Activated CD4-positive, alpha-beta T cell treated with anti-CD3 and anti-CD28 coated beads, Interleukin-2, Interleukin-4, amounts not matched to agents 100 ng/mL and 50 ng/mL, durations not matched to agents 16 hours and 8 hours (primary cell): Measurements from ENCODE around the gene GMDS.
"Not testable (repeated sequence)": the region's sequence is repeated elsewhere in the genome, so short reads cannot be mapped to it uniquely, and the experiment has no call there.

ENCODE experiments used
- DNase-seq: peaks from one replicate; pipeline ENCODE4 v3.0.0-alpha.2; 2020; ENCODE audit warnings: low spot score

Gene GMDS

DNA sequence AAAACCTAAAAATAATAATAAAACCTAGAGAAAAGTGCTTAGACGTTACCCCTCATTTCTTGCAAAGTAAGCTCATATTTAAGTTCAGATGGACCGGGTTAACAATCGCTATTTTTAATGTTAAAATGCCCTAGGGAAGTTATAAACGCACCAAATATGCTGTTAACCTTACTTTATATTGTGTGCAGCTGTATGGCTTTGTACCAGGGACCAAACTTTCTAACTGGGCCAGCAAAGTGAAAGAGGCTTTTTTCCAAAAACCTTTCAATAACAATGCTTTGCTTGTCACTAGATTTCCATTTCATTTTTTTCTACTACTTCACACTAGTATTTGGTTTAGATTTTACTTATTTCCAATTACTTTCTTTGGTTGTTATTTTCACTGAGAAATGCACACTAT lies 387.2 kb downstream of the GMDS start:
- no peak for DNase-seq

DNA sequence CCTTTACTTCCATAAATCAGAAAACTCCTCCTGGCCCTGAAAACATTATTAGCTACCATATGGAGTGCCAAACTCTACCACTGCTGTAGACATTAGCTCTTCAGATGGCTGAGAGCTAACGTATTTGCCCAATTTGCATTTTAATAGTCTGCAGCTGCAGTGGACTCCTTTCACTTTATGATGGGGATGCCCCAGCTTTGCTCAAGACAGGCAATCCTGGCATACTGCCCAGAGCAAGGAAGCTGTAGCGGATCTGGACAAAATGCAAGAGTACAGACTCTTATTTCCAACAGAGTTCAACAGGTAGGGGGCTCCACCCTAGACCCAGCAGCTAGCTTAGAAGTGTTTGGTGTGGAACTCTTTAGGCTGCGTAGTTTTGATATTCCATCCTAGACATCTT lies 389.0 kb downstream of the GMDS start:
- no peak for DNase-seq

DNA sequence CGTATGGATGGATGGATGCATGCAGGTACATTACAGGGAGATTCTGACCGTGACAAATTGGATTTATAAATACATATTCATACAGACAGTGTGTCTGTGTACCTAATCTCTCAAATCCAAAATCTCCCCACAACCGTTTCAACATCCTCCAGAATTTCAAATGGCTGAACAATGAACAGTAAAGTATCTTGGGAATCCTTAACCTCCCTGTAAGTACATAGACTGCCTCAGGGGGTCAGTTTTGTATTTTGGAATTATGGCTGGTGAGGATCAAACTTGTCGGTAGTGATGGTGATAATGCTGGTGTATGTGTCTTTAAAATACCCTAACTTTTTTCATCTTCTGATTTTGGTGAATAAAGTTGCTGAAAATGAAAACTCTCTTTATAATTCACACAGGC lies 389.5 kb downstream of the GMDS start:
- DNase-seq, result no peak

DNA sequence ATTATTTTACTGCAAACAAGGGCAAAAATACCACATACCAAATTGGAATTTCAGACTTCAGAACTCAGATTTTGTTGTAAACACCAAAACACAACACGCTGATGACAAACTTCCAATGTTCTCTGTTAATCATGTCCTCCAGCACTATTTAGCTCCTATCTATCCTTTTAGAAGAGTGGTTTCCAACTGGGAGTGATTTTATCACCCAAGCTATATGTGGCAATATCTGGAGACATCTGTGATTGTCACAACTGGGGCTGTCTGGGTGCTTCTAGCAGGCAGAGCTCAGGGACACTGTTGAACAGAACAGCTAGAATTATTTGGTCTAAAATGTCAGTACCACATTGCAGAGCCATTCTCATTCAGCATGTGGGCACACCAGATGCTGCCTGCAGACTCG lies 391.1 kb downstream of the GMDS start:
- DNase-seq, result no peak

DNA sequence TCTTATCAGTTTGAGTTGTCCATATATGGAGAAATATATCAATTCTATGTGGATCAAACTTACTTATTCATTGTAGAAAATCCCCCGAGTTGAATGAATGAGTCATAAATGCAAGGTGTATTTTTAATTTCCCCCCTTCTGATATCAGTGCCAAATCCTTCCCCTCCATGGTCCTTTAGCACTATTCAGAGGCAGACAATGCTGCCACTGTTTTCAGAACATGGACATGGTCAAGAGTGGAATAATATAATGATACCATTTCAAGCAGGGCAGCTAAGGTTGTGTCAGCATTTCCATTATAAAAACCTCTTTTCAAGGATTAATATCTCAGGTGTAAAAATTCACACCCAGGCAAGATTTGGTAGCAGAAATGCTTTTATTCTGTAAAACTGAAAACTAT lies 391.6 kb downstream of the GMDS start:
- DNase-seq, result no peak

DNA sequence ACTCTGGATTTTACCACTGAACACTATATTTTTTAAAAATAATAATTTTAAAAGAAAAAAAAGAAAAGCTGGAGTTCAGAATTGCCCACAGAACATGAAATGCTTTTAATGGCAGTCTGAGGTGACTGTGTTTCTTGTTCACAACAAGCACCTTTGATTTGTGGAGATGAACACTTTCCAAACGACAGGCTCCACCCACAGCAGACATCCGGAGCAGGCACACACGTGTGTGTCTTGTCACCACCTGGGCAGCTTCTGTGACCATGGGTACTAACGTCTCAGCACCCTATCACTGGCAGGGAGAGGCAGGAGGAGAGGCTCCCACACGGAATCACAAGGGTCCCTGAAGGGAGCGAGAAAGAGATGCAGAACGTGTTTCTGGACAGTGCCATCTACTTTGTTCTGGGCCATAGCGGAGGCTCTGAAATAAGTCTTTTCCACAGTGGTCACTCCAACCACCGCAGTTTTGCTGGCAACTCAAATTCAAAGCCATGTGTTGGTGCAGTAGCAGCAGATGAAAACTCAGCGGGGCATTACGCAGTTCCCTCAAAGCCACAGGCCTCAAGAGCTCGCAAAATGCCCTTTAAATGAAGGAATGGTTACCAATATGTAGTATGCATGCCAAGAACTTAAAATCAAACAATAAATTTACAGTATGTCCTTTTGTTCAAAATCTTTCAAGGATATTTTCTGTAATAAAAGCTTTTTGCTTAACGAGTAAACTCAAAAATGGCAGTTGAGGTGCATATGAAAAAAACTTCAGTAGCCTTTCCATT lies 393.5 kb downstream of the GMDS start:
- DNase-seq, result no peak

GRCh38 chr6:1850840-1851157 lies 394.6 kb downstream of the GMDS start:
- DNase-seq, result no peak

GRCh38 chr6:1850121-1850839 lies 395.1 kb downstream of the GMDS start:
- no peak for DNase-seq

DNA sequence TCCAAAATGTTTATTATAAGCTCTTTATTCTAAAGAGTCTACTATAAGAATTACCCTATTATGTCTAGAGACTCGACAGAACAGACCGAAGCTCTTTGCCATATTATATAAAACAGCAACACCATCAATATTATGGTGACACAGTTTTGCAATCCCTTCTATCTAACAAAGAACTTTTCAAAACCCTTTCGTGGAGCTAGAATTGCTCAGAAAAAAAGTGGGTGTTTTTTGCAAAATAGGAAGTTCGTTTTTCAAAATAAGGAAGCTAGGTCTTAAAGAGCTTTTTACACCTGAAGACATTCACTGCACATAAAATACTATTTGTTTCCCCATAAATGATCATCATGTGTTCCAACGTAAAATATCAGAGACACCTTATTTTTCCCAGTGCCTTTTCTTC lies 395.7 kb downstream of the GMDS start:
- no peak for DNase-seq

GRCh38 chr6:1848752-1849151 lies 396.7 kb downstream of the GMDS start:
- DNase-seq, result no peak

DNA sequence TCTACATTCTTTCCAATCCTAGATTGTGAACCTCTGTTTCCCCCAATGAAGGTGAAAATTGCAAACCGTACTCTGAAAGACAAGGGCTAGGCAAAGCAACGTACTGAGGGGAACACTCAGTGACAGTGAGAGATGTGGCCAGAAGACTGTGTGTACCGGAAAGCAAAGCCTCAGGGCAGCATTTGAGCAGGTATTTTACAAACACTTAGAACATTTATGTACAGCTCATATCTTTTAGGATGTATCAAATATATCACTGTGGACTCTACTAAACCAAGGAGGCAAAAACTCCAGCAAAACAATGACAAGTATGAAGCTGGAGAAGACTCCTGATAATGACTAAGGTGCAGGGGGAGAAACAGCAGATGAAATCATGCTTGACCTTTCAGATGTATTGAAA lies 398.8 kb downstream of the GMDS start:
- no peak for DNase-seq

DNA sequence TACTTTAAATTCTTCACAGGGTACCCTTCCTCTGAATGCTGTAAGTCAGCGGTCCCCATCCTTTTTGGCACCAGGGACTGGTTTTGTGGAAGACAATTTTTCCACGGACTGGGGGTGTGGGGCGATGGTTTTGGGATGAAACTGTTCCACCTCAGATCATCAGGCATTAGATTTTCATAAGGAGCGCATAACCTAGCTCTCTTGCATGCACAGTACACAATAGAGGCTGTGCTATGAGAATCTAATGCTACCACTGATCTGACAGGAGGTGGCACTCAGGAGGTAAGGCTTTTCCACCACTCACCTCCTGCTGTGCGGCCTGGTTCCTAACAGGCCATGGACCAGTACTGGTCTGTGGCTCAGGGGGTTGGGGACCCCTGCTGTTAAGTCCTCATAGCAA lies 399.9 kb downstream of the GMDS start:
- DNase-seq, result not testable (repeated sequence)

DNA sequence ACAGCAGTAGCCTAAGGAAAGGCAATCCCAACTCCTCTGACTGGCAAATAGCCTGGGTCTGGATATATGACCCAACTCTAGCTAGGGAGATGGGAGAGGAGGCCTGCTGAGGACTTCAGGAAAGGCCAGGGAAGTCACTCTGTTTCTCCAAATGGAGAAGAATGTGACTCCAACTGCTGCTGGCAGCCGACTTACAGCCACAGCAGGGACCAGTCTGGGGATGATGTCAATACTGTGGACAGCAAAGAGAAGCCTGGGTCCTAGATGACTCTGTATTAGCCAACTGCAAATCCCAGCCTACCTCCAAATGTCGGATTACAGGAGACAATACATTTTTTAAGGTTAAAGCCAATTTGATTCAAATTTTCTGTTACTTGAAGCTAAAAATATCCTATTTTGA lies 403.1 kb downstream of the GMDS start:
- DNase-seq, result no peak

DNA sequence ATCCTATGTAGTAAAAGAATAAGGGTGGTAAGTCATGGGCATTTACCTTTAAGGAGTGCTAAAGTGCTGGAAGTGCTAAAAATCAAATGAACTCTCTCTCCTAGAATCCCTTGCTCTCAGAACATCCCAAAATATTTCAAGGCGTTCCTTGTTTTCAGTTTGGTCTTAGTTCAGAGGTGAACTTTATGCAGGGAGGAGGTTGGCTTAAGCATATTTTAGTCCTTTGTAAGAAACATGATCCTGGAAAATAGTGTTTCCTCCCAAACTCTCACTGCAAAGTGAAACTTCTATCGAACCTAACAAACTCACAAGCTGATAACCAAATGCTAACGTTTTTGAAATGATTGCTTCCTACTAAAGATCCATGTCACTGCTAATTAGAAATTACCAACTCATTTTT lies 404.3 kb downstream of the GMDS start:
- no peak for DNase-seq

DNA sequence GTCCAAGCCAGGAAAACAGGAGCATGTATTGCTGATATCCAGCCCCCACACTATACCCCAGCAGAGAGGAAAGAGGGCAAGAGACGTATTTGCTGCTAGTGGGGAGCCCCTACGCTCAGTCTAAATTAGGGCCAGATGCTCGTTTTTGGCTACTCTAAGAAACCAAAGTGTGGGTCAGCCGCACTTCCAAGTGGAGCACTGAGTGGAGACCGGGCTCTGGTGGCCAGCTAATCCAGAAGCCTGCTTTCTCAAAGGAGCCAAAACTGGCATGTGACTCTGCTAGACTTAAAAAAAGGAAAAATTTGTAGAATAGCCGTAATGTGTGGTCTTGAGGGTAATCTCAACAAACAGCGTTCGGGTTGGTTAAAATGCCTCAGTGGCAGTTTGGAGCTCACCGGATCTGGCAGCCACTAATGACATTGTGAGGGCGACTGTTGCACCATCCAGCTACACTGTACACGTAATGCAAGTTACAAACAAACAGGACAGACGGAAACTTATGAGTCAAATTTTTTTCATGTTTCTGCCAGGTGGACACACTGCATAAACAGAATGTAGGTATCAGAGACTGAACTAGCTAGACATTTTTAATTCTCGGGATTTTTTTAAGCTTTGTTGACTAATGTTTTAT lies 404.8 kb downstream of the GMDS start:
- DNase-seq, result no peak

GRCh38 chr6:1839361-1839760 lies 406.0 kb downstream of the GMDS start:
- DNase-seq, result no peak

DNA sequence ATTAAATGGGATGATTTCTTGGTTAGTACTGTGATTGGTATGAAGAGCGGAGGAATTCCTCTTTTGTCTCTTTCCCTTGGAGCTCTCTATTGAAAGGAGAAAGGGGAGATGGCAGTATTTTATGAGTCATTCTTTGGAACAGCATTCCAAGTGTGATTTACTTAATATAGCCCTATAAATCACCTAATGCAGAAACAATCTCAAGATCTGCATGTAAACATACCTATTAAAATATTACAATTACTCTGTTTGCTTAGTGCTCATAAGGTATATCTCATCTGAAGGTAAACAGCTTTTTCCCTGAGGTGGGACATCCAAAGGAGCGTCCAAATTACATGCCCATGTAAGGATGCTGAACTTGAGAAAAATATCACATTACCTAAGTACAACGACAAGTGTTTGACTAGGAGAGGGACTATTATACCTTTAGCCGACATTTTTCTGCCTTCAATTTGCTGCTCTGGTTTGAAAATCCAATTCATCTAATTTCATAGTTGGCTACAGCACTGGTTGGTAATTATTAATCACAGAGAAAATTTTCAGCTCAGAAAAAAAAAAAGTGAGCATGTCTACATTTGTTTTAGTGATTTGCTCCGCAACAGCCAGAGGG lies 406.7 kb downstream of the GMDS start:
- DNase-seq, result no peak

DNA sequence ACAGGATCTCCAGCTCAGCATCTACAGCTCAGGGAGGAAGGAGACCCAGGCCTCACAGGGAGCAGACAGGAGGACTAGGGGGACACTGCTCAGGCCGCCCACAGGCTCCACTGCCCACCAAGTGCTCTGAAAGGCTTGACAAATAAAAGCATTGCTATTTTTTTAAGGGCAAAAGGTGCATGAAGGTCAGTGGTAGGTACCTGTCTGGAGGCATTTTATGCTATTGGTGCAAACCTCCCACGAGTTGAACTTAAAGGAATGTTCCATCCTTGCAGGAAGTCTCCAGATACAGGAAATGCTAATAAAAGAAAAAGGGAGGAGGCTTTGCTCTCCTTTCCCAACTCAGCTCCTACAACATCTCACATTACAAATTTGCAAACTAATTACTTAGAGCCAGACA lies 407.6 kb downstream of the GMDS start:
- DNase-seq, result no peak

GRCh38 chr6:1836690-1837089 lies 408.7 kb downstream of the GMDS start:
- no peak for DNase-seq

DNA sequence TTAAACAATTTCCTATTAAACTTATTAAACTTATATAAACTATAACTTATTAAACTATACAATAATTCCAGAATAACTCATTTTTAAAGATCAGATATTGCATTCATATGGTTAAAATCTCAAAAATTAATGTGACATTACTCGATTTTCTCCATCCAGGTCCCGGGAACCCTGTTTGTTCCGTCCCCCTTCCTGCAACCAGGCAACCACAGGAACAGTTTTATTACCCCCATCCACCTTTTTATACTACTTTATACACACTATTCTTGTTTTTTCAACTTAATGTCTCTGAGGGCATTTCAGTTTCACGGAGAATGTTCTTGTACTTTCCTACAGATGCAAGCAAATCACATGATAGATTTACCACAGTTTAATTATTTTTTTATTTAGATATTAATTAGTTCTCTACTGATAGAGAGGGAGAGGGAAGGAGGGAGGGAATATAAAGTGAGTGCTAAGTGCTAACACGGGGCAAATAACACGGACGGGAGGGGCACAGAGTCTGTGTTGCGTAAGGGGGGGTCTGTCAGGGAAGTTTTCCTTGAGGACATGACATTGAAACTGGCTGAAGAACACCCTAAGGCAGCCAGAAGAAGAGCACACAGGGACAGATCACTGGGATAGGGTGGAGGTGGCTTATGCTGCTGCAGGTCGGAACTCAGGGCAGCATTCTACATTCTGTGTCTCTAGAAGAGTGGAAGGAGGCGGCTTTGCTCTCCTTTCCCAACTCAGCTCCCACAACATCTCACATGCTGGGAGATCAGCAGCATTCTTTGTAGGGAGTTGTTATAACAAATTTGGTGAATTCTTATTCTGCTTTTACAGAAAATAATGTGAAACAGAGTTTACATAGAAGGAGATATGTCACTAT lies 410.5 kb downstream of the GMDS start:
- no peak for DNase-seq

- no peak for DNase-seq
Observed at GRCh38 chr6:1834207-1834606, 411.2 kb downstream of the GMDS start.
